ENCODE data around the gene ZNF469. TPM values are rescaled to one million over a fixed set of nuclear protein-coding genes. Genes with fewer than 3 reads are reported as not detected.

Gene ZNF469
- total and polyA plus RNA-seq, 2 of the 13 experiments (the other 11 are each of a cell fraction or from before 2014, with no cell fraction given) = not detected

GRCh38 chr16:88378836-88379693 lies 3.7 kb upstream of the ZNF469 start (continued):
- no peak for TF ChIP-seq ZBTB46 (CRISPR knock-in tag; IDR thresholded peaks at IDR 0.05; ENCODE audit: borderline replicate concordance)

GRCh38 chr16:88379694-88380040 lies 3.1 kb upstream of the ZNF469 start:
- intact Hi-C loops (cut with micrococcal nuclease; ENCODE audit: unreplicated experiment) = no loop called here
- DNase-seq (ENCODE audit: low spot score) = no peak
- no peaks in the 10 kb centered on the region for H3K79me2 ChIP-seq (ENCODE audit: insufficient read depth, low read length)
- FAIRE-seq = no peak
- no peak overlapping the region for H3K4me2 ChIP-seq (ENCODE audit: low read depth, low read length)
- POLR2A ChIA-PET = no interaction called here
- no peak for ATAC-seq
- no peaks in the 10 kb centered on the region for H3K36me3 ChIP-seq (replicated peaks in 1 of 2; ENCODE audit: control insufficient read depth in 1 of 2, insufficient read depth in 2 of 2, low read length in 2 of 2)
- no peak overlapping the region for H2AFZ ChIP-seq (ENCODE audit: low read length)
- no peaks in the 10 kb centered on the region for H3K9me3 ChIP-seq (ENCODE audit: low read length)
- no peak overlapping the region for H3K27ac ChIP-seq (ENCODE audit: extremely low read length, insufficient read depth, low read length)
- H3K27me3 ChIP-seq (ENCODE audit: control insufficient read depth in 1 of 2, insufficient read depth in 2 of 2, low read length in 2 of 2) = peaks cover 41 to 84% of the 10 kb centered on the region in 2 experiments
- H3K4me1 ChIP-seq (ENCODE audit: insufficient read depth, low read length) = no peaks in the 10 kb centered on the region
- WGBS (ENCODE audit: low lambda C conversion rate) = 5% methylated on average over 4 of the region's 8 CpGs
- H3K9ac ChIP-seq (ENCODE audit: insufficient read depth, low read depth, low read length) = no peak overlapping the region
- TF ChIP-seq BATF2 (CRISPR knock-in tag; IDR thresholded peaks at IDR 0.05) (no peak), ZNF414 (CRISPR knock-in tag; IDR thresholded peaks at IDR 0.05) (no peak), RBFOX2 (IDR thresholded peaks at IDR 0.05; ENCODE audit: low read depth, low read length) (no peak), NFKB2 (CRISPR knock-in tag; IDR thresholded peaks at IDR 0.05; ENCODE audit: borderline replicate concordance) (no peak), GATA4 (IDR thresholded peaks at IDR 0.05; ENCODE audit: borderline replicate concordance, low read depth) (no peak), AKAP8 (CRISPR knock-in tag; IDR thresholded peaks at IDR 0.05) (no peak), EHMT2 (IDR thresholded peaks at IDR 0.05; ENCODE audit: borderline replicate concordance, low read depth, low read length) (no peak), ZIK1 (CRISPR knock-in tag; IDR thresholded peaks at IDR 0.05; ENCODE audit: borderline replicate concordance, low read depth) (no peak), POGZ (CRISPR knock-in tag; IDR thresholded peaks at IDR 0.05) (no peak), CC2D1A (CRISPR knock-in tag; IDR thresholded peaks at IDR 0.05) (no peak), TARDBP (CRISPR knock-in tag; IDR thresholded peaks at IDR 0.05) (no peak), ZGPAT (CRISPR knock-in tag; IDR thresholded peaks at IDR 0.05) (no peak)
- CTCF ChIA-PET (ENCODE audit: low intra/inter-chr PET ratio, low total read pairs) = no interaction called here
- H3K4me3 ChIP-seq (replicated peaks in 1 of 3; ENCODE audit: insufficient read depth in 1 of 3, low read depth in 2 of 3, low read length in 3 of 3) = no peak overlapping the region
- no peaks in the 10 kb centered on the region for H4K20me1 ChIP-seq (ENCODE audit: insufficient read depth, low read length)
- in situ Hi-C loops (cut with HindIII; ENCODE audit: extremely low pct_ligation_motif_present, low pct_unique_long_range_greater_than_20kb) = no loop called here
- BruUV-seq (replicated peaks) = no TSS peak
